ENCODE measurements around the gene TDP1.

DNA sequence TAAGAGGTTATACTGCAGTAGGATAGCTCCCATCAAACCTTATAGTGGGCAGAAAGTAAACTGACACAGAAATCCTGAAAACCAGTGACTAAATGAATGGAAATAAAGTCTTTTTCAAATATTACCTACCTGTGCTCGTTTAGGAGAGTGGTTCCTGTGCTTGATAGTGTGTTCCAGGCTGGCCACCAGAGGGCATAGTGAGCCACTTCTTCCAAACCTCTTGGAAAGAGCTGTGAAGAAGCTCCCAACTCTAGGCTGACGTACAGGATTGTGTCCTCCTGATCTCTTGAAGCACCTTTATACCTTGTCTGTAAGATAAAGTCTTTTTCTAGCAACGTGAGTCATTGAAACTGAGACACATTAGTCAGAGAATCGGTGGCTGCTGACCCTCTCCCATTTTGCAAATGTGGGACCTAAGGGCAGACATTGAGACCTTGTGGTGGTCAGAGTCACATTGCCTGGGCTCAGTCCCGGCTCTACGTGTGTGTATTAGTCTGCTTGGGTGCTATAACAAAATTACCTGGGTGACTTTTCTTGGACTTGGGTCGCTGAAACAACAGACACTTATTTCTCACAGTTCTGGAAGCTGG, 17.6 kb downstream of the TDP1 start:
- TF ChIP-seq YY1 (IDR thresholded peaks at IDR 0.05) (no peak), TAF1 (conservative IDR thresholded peaks at IDR 0.05) (no peak), JUND (IDR thresholded peaks at IDR 0.05) (no peak), RAD21 (IDR thresholded peaks at IDR 0.05) (peak; percentile 90 to 92), GABPA (IDR thresholded peaks at IDR 0.05 in 1 of 2, conservative IDR thresholded peaks at IDR 0.05 in 1 of 2) (no peak)
- TF ChIP-seq, protein P1, sequence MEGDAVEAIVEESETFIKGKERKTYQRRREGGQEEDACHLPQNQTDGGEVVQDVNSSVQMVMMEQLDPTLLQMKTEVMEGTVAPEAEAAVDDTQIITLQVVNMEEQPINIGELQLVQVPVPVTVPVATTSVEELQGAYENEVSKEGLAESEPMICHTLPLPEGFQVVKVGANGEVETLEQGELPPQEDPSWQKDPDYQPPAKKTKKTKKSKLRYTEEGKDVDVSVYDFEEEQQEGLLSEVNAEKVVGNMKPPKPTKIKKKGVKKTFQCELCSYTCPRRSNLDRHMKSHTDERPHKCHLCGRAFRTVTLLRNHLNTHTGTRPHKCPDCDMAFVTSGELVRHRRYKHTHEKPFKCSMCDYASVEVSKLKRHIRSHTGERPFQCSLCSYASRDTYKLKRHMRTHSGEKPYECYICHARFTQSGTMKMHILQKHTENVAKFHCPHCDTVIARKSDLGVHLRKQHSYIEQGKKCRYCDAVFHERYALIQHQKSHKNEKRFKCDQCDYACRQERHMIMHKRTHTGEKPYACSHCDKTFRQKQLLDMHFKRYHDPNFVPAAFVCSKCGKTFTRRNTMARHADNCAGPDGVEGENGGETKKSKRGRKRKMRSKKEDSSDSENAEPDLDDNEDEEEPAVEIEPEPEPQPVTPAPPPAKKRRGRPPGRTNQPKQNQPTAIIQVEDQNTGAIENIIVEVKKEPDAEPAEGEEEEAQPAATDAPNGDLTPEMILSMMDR (IDR thresholded peaks at IDR 0.05; ENCODE audit: low read depth, low read length, missing input control), result peak; percentile 84
- TF ChIP-seq, protein P2, sequence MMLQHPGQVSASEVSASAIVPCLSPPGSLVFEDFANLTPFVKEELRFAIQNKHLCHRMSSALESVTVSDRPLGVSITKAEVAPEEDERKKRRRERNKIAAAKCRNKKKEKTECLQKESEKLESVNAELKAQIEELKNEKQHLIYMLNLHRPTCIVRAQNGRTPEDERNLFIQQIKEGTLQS (IDR thresholded peaks at IDR 0.05), result no peak
- TF ChIP-seq, protein P3, sequence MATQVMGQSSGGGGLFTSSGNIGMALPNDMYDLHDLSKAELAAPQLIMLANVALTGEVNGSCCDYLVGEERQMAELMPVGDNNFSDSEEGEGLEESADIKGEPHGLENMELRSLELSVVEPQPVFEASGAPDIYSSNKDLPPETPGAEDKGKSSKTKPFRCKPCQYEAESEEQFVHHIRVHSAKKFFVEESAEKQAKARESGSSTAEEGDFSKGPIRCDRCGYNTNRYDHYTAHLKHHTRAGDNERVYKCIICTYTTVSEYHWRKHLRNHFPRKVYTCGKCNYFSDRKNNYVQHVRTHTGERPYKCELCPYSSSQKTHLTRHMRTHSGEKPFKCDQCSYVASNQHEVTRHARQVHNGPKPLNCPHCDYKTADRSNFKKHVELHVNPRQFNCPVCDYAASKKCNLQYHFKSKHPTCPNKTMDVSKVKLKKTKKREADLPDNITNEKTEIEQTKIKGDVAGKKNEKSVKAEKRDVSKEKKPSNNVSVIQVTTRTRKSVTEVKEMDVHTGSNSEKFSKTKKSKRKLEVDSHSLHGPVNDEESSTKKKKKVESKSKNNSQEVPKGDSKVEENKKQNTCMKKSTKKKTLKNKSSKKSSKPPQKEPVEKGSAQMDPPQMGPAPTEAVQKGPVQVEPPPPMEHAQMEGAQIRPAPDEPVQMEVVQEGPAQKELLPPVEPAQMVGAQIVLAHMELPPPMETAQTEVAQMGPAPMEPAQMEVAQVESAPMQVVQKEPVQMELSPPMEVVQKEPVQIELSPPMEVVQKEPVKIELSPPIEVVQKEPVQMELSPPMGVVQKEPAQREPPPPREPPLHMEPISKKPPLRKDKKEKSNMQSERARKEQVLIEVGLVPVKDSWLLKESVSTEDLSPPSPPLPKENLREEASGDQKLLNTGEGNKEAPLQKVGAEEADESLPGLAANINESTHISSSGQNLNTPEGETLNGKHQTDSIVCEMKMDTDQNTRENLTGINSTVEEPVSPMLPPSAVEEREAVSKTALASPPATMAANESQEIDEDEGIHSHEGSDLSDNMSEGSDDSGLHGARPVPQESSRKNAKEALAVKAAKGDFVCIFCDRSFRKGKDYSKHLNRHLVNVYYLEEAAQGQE (IDR thresholded peaks at IDR 0.05), result no peak
